Cardiac muscle cell (in vitro differentiated cells and primary cell): ENCODE measurements around the gene ANKRD33B. TPM values are rescaled to one million over a fixed set of nuclear protein-coding genes. Genes with fewer than 3 reads are reported as not detected.
A peak's percentile ranks its signal among the peaks of the same experiment; 100 is the strongest.

Experiments
- DNase-seq, 2 donors: peaks; one replicate each; pipeline versions ENCODE4 v3.0.0 to v3.0.0-alpha.2; 2010 to 2017; ENCODE audit warnings: low read depth in 1 of 2, low spot score in 1 of 2
- H3K27ac ChIP-seq: fragments of 200-600 bp; sonication (generic); 2 replicates; pipeline ENCODE4 v1.5.1; 2016
- H3K27me3 ChIP-seq: fragments of 200-600 bp; sonication (generic); 2 replicates; pipeline ENCODE4 v1.6.0; 2016; ENCODE audit warnings: control low read depth
- H3K36me3 ChIP-seq: fragments of 200-600 bp; sonication (generic); 2 replicates; pipeline ENCODE4 v1.5.1; 2016; ENCODE audit warnings: control low read depth
- H3K4me1 ChIP-seq: fragments of 200-600 bp; sonication (generic); 2 replicates; pipeline ENCODE4 v1.8.1; 2017; ENCODE audit warnings: low read depth, mild to moderate bottlenecking, mixed run types
- H3K4me3 ChIP-seq: fragments of 200-600 bp; sonication (generic); 2 replicates; pipeline ENCODE4 v1.5.1; 2016; ENCODE audit warnings: mild to moderate bottlenecking
- H3K9me3 ChIP-seq: fragments of 200-600 bp; sonication (generic); 2 replicates; pipeline ENCODE4 v1.5.1; 2017; ENCODE audit warnings: low read depth, mild to moderate bottlenecking, control low read depth
- CTCF ChIP-seq: IDR thresholded peaks from 2 replicates; pipeline ENCODE4 v1.5.1; 2012; ENCODE audit warnings: low read depth, mild to moderate bottlenecking, low read length
- polyA plus RNA-seq: library from polyadenylated mRNA; unstranded; fragments of >200 nt; fragmentation: Nextera tagmentation; extraction: Ambion mirVana; gene quantifications from 2 replicates; pipeline ENCODE4 v1.2.1, GENCODE V29; 2016
- total RNA-seq: library from RNA; depleted of rRNA; stranded (reverse); fragments of >200 nt; gene quantifications from 2 replicates; pipeline ENCODE4 v1.2.3, GENCODE V29; 2016

The ANKRD33B gene
- total and polyA plus RNA-seq, 2 experiments from 2014 or later: 5.7 to 14.8 TPM

- no peak for TF ChIP-seq CTCF
- no peaks in the 10 kb centered on the region for H3K27me3 ChIP-seq
- no peak overlapping the region for H3K27ac ChIP-seq
- no peaks in the 10 kb centered on the region for H3K9me3 ChIP-seq
- no peaks in the 10 kb centered on the region for H3K36me3 ChIP-seq
- no peak overlapping the region for H3K4me3 ChIP-seq
- DNase-seq: no peak
- peaks cover 25% of the 10 kb centered on the region for H3K4me1 ChIP-seq
These were observed 46.2 kb downstream of the ANKRD33B start for GRCh38 chr5:10610058-10610457.

GRCh38 chr5:10611290-10611689 lies 47.4 kb downstream of the ANKRD33B start:
- Histone ChIP-seq H3K27me3 (no peaks in the 10 kb centered on the region), H3K4me1 (peaks cover 24% of the 10 kb centered on the region), H3K9me3 (no peaks in the 10 kb centered on the region), H3K36me3 (no peaks in the 10 kb centered on the region), H3K27ac (peak overlapping the region; percentile 34), H3K4me3 (no peak overlapping the region)
- DNase-seq: peak in 1 of 2 donors; percentile 17
- TF ChIP-seq CTCF: no peak

GRCh38 chr5:10612251-10612650 lies 48.4 kb downstream of the ANKRD33B start:
- no peak for DNase-seq
- Histone ChIP-seq H3K27me3 (no peaks in the 10 kb centered on the region), H3K4me1 (peaks cover 17% of the 10 kb centered on the region), H3K9me3 (no peaks in the 10 kb centered on the region), H3K27ac (peak overlapping the region; percentile 34), H3K36me3 (no peaks in the 10 kb centered on the region), H3K4me3 (no peak overlapping the region)
- no peak for TF ChIP-seq CTCF

- Histone ChIP-seq H3K36me3 (no peaks in the 10 kb centered on the region), H3K27me3 (no peaks in the 10 kb centered on the region), H3K27ac (no peak overlapping the region), H3K4me3 (no peak overlapping the region), H3K9me3 (no peaks in the 10 kb centered on the region), H3K4me1 (no peaks in the 10 kb centered on the region)
- no peak for DNase-seq
- TF ChIP-seq CTCF: no peak
These were observed 51.8 kb downstream of the ANKRD33B start for GRCh38 chr5:10615693-10616092.

- H3K4me1 ChIP-seq: no peaks in the 10 kb centered on the region
- no peak overlapping the region for H3K27ac ChIP-seq
- no peaks in the 10 kb centered on the region for H3K36me3 ChIP-seq
- DNase-seq: no peak
- H3K27me3 ChIP-seq: no peaks in the 10 kb centered on the region
- no peak for TF ChIP-seq CTCF
- H3K4me3 ChIP-seq: no peak overlapping the region
- H3K9me3 ChIP-seq: no peaks in the 10 kb centered on the region
These were observed 53.2 kb downstream of the ANKRD33B start for GRCh38 chr5:10617103-10617502.

GRCh38 chr5:10618311-10618710 lies 54.4 kb downstream of the ANKRD33B start:
- Histone ChIP-seq H3K9me3 (no peaks in the 10 kb centered on the region), H3K4me3 (no peak overlapping the region), H3K4me1 (no peaks in the 10 kb centered on the region), H3K27me3 (no peaks in the 10 kb centered on the region), H3K36me3 (no peaks in the 10 kb centered on the region), H3K27ac (no peak overlapping the region)
- DNase-seq: no peak
- no peak for TF ChIP-seq CTCF
